Lower leg skin (tissue), 3 donors: ENCODE data around the gene TNFAIP8L2.

Experiments
- CTCF ChIP-seq, 3 donors: fragments of 450-650 bp; IDR thresholded peaks; one replicate each; pipeline ENCODE4 v1.5.1; 2016; ENCODE audit warnings: antibody characterized with exemption in 3 of 3, mild to moderate bottlenecking in 3 of 3, moderate library complexity in 2 of 3
- POLR2A ChIP-seq, 2 donors: fragments of 450-650 bp; IDR thresholded peaks; one replicate each; pipeline ENCODE4 v1.6.1; 2016 to 2017; ENCODE audit warnings: antibody characterized with exemption in 2 of 2, mild to moderate bottlenecking in 1 of 2, moderate library complexity in 1 of 2

DNA sequence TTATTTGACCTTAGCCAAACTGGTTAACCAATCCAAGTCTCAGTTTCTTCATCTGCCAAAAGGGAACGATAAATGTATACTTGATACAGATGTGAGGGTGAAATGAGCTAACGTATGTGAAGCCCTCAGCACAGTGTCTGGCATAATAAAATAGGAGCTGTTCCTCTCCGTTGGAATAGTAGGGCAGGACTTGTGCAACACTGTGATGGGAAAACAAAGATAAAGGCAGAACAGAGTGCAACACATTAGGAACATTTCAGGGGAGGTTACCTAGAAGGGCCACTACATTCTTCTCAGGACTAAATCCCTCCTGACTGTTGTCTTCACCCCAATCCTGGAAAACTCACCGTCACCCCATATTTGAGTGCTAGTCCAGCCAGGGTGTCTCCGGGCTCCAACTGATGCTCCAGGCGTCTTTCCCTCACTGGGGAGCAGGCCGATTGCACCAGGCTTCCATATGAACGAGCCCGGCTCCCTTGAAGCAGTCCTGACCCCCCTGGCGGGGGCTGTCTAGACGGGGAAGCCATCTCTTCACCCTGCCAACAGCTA is 8.4 kb downstream of the TNFAIP8L2 start:
- TF ChIP-seq CTCF (IDR thresholded peaks at IDR 0.05) (no peak), POLR2A (IDR thresholded peaks at IDR 0.05) (no peak)
